Measurements from ENCODE around the gene FOXS1. TPM values are rescaled to one million over a fixed set of nuclear protein-coding genes. Genes with fewer than 3 reads are reported as not detected.
A peak's percentile ranks its signal among the peaks of the same experiment; 100 is the strongest.

FOXS1 gene
- total RNA-seq = not detected
- polyA plus RNA-seq (2013, experiment 1 of 2) = 2.3 TPM
- 3.3 TPM for polyA plus RNA-seq (2013, experiment 2 of 2)
- long read RNA-seq, experiment 1 = 0 reads
- long read RNA-seq, experiment 2 = 0 reads
- long read RNA-seq, experiment 3 = 0 reads
- long read RNA-seq, experiment 4 = 0 reads

DNA sequence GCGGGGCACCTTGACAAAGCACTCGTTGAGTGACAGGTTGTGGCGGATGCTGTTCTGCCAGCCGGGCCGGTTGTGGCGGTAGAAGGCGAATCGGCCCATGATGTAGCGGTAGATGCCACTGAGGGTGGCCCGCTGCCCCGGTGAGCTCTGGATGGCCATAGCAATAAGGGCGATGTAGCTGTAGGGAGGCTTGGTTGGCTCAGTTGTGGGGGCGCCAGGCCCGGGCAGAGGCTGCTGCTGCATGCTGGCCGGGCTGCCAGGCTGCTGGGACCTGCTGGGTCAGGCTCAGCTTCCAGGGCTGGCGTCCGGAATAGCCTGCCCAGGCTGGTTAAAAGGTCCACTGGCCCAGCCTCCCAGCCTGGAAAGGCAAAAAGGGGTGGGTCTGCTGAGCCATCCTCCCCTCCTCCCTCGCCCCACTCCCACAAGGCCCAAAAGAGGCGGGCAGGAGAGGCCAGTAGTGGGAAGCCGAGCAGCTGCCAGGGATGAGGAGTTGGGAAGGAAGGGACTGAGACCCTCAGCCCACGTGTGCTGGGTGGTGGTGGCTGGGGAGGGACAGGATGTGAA, at the start of gene FOXS1:
FOXS1 (minus strand) TSS at position 305 of the 564 bp plus-strand sequence; CDS start at position 243, 62 bp downstream.
- no peaks in the 10 kb centered on the region for H3K36me3 Mint-ChIP-seq (ENCODE audit: low read depth)
- no peak within 1 kb of the TSS for H3K9ac ChIP-seq (ENCODE audit: extremely low read depth, low read length, poor library complexity, severe bottlenecking)
- peaks cover 37% of the 10 kb centered on the region for H3K27me3 Mint-ChIP-seq (ENCODE audit: insufficient read depth)
- H3K27ac Mint-ChIP-seq = no peak within 1 kb of the TSS
- H3K4me3 ChIP-seq (ENCODE audit: low read length) = no peak within 1 kb of the TSS
- DNase-seq = peak; percentile 83
- peaks cover 12% of the 10 kb centered on the region for H3K4me1 Mint-ChIP-seq
- H3K9me3 Mint-ChIP-seq = no peaks in the 10 kb centered on the region
- WGBS, 2 experiments (ENCODE audit: insufficient coverage in 1 of 2, insufficient read length in 1 of 2) = 75 to 83% methylated on average over 12 to 20 of the region's 21 CpGs
- no peaks in the 10 kb centered on the region for H3K27me3 ChIP-seq (ENCODE audit: control insufficient read depth, insufficient read depth, low read length, poor library complexity, severe bottlenecking)
- peak within 1 kb of the TSS; percentile 66 for H3K27ac ChIP-seq (ENCODE audit: low read depth, low read length)
- no peak within 1 kb of the TSS for H3K4me3 Mint-ChIP-seq
- TF ChIP-seq, protein P1, sequence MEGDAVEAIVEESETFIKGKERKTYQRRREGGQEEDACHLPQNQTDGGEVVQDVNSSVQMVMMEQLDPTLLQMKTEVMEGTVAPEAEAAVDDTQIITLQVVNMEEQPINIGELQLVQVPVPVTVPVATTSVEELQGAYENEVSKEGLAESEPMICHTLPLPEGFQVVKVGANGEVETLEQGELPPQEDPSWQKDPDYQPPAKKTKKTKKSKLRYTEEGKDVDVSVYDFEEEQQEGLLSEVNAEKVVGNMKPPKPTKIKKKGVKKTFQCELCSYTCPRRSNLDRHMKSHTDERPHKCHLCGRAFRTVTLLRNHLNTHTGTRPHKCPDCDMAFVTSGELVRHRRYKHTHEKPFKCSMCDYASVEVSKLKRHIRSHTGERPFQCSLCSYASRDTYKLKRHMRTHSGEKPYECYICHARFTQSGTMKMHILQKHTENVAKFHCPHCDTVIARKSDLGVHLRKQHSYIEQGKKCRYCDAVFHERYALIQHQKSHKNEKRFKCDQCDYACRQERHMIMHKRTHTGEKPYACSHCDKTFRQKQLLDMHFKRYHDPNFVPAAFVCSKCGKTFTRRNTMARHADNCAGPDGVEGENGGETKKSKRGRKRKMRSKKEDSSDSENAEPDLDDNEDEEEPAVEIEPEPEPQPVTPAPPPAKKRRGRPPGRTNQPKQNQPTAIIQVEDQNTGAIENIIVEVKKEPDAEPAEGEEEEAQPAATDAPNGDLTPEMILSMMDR (conservative IDR thresholded peaks at IDR 0.05) = no peak
- no peaks in the 10 kb centered on the region for H3K9me3 ChIP-seq (ENCODE audit: control insufficient read depth, low read length)
- no peaks in the 10 kb centered on the region for H3K36me3 ChIP-seq (ENCODE audit: control insufficient read depth, insufficient read depth, low read length)
- H3K4me1 ChIP-seq (ENCODE audit: control insufficient read depth, insufficient read depth, low read length) = peaks cover 5% of the 10 kb centered on the region

DNA sequence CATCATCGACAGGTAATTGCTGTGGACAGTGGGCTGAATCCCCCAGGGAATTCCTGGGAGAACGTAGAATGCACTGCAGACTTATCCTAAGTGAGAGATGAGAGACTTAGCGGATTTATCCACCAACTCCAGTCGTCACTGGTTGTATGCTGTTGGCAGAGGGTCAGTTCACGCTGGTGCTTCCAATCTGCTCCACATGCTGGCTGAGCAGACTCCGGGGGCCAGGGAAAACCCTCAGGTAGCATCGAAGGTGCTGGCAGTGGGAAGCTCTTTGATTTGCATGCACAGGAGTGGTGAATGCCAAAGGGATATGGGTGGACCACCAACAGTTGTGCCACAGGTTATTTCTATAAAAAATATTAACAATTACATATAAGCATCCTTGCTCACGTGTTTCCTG, 45.2 kb upstream of the FOXS1 start:
- WGBS, 2 experiments (ENCODE audit: insufficient coverage in 1 of 2, insufficient read length in 1 of 2) = 83 to 87% methylated on average over 5 to 8 of the region's 8 CpGs
- Mint-ChIP-seq H3K4me1 (no peaks in the 10 kb centered on the region), H3K9me3 (no peaks in the 10 kb centered on the region), H3K27me3 (ENCODE audit: insufficient read depth) (peaks cover 24% of the 10 kb centered on the region), H3K36me3 (ENCODE audit: low read depth) (no peaks in the 10 kb centered on the region), H3K4me3 (no peak overlapping the region), H3K27ac (no peak overlapping the region)
- Histone ChIP-seq H3K4me3 (ENCODE audit: low read length) (no peak overlapping the region), H3K36me3 (ENCODE audit: control insufficient read depth, insufficient read depth, low read length) (no peaks in the 10 kb centered on the region), H3K27ac (ENCODE audit: low read depth, low read length) (no peak overlapping the region), H3K4me1 (ENCODE audit: control insufficient read depth, insufficient read depth, low read length) (no peaks in the 10 kb centered on the region), H3K27me3 (ENCODE audit: control insufficient read depth, insufficient read depth, low read length, poor library complexity, severe bottlenecking) (peaks cover 4% of the 10 kb centered on the region), H3K9me3 (ENCODE audit: control insufficient read depth, low read length) (no peaks in the 10 kb centered on the region), H3K9ac (ENCODE audit: extremely low read depth, low read length, poor library complexity, severe bottlenecking) (no peak overlapping the region)
- TF ChIP-seq, protein P1 (conservative IDR thresholded peaks at IDR 0.05) = no peak
- DNase-seq = no peak

DNA sequence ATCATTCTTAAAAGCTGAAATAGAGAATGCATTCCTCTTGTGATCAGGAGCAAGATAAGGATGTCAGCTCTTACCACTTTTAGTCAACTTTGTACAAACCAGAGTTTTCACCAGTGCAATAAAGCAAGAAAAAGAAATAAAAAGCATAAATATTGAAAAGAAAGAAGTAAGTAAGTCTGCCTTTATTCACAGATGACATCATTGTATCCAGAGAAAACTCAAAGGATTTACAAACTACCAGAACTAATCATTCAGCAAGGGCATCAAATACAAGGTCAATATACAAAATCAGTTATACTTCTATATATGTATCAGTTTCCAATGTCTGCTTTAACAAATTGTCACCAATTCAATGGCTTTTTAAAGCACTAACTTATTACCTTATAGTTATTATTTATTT, 38.4 kb upstream of the FOXS1 start:
- DNase-seq = no peak
- no peaks in the 10 kb centered on the region for H3K36me3 Mint-ChIP-seq (ENCODE audit: low read depth)
- Histone ChIP-seq H3K9me3 (ENCODE audit: control insufficient read depth, low read length) (no peaks in the 10 kb centered on the region), H3K9ac (ENCODE audit: extremely low read depth, low read length, poor library complexity, severe bottlenecking) (no peak overlapping the region), H3K36me3 (ENCODE audit: control insufficient read depth, insufficient read depth, low read length) (no peaks in the 10 kb centered on the region), H3K4me3 (ENCODE audit: low read length) (no peak overlapping the region), H3K27me3 (ENCODE audit: control insufficient read depth, insufficient read depth, low read length, poor library complexity, severe bottlenecking) (no peaks in the 10 kb centered on the region), H3K27ac (ENCODE audit: low read depth, low read length) (no peak overlapping the region), H3K4me1 (ENCODE audit: control insufficient read depth, insufficient read depth, low read length) (no peaks in the 10 kb centered on the region)
- no peak overlapping the region for H3K27ac Mint-ChIP-seq
- no peak overlapping the region for H3K4me3 Mint-ChIP-seq
- TF ChIP-seq, protein P1 (conservative IDR thresholded peaks at IDR 0.05) = no peak
- H3K4me1 Mint-ChIP-seq = no peaks in the 10 kb centered on the region
- peaks cover 45% of the 10 kb centered on the region for H3K27me3 Mint-ChIP-seq (ENCODE audit: insufficient read depth)
- H3K9me3 Mint-ChIP-seq = no peaks in the 10 kb centered on the region

Data from endodermal cell (in vitro differentiated cells).